ENCODE results near the gene SIL1. TPM values are rescaled to one million over a fixed set of nuclear protein-coding genes. Genes with fewer than 3 reads are reported as not detected.

SIL1 gene
- total and polyA plus RNA-seq, 10 donors = 23.4 to 42.3 (median 32.6) TPM

- Histone ChIP-seq H3K27ac (no peak overlapping the region), H3K9me3 (no peaks in the 10 kb centered on the region), H3K36me3 (no peaks in the 10 kb centered on the region), H3K4me1 (peaks cover 6 to 46% (median 28%) of the 10 kb centered on the region in 6 donors), H3K4me3 (no peak overlapping the region), H3K27me3 (replicated peaks in 1 of 7) (no peaks in the 10 kb centered on the region)
- no peak for DNase-seq
- 81 to 94% (median 86%) methylated on average over 4 of the region's 4 CpGs for WGBS, 5 donors
- no peak for TF ChIP-seq POLR2AphosphoS5 (IDR thresholded peaks at IDR 0.05)
- no peak for TF ChIP-seq POLR2A (IDR thresholded peaks at IDR 0.05)
- TF ChIP-seq CTCF (IDR thresholded peaks at IDR 0.05 in 8 of 11, conservative IDR thresholded peaks at IDR 0.05 in 3 of 11) = no peak
- intact Hi-C loops (cut with DNase I; ENCODE audit: low total_unique reads) = no loop called here
These were observed 63.3 kb downstream of the SIL1 start for GRCh38 chr5:139134906-139135305.

GRCh38 chr5:139133282-139133681, 64.9 kb downstream of the SIL1 start:
- no peaks in the 10 kb centered on the region for H3K9me3 ChIP-seq
- no peaks in the 10 kb centered on the region for H3K27me3 ChIP-seq (replicated peaks in 1 of 7)
- 78 to 91% (median 80%) methylated on average over 2 of the region's 2 CpGs for WGBS, 5 donors
- intact Hi-C loops (cut with DNase I; ENCODE audit: low total_unique reads) = no loop called here
- H3K27ac ChIP-seq = no peak overlapping the region
- H3K4me1 ChIP-seq = peaks cover 6 to 32% (median 17%) of the 10 kb centered on the region in 6 donors
- TF ChIP-seq POLR2A (IDR thresholded peaks at IDR 0.05) (no peak), CTCF (IDR thresholded peaks at IDR 0.05 in 8 of 11, conservative IDR thresholded peaks at IDR 0.05 in 3 of 11) (no peak), POLR2AphosphoS5 (IDR thresholded peaks at IDR 0.05) (no peak)
- no peaks in the 10 kb centered on the region for H3K36me3 ChIP-seq
- H3K4me3 ChIP-seq = no peak overlapping the region
- no peak for DNase-seq

GRCh38 chr5:139132515-139132914, 65.7 kb downstream of the SIL1 start:
- intact Hi-C loops (cut with DNase I; ENCODE audit: low total_unique reads) = no loop called here
- Histone ChIP-seq H3K9me3 (no peaks in the 10 kb centered on the region), H3K27me3 (replicated peaks in 1 of 7) (no peaks in the 10 kb centered on the region), H3K36me3 (peaks cover 0 to 4% (median 0%) of the 10 kb centered on the region in 6 donors), H3K4me3 (no peak overlapping the region), H3K27ac (peak overlapping the region in 7 of 8 donors; percentile 15 to 82 (median 69)), H3K4me1 (peaks cover 6 to 24% (median 16%) of the 10 kb centered on the region in 6 donors)
- WGBS, 5 donors = 74 to 82% (median 77%) methylated on average over 3 of the region's 3 CpGs
- no peak for TF ChIP-seq CTCF (IDR thresholded peaks at IDR 0.05 in 8 of 11, conservative IDR thresholded peaks at IDR 0.05 in 3 of 11)
- no peak for TF ChIP-seq POLR2A (IDR thresholded peaks at IDR 0.05)
- TF ChIP-seq POLR2AphosphoS5 (IDR thresholded peaks at IDR 0.05) = no peak
- DNase-seq = no peak

GRCh38 chr5:139131921-139132432, 66.2 kb downstream of the SIL1 start:
- Histone ChIP-seq H3K36me3 (peaks cover 0 to 9% (median 0%) of the 10 kb centered on the region in 6 donors), H3K27ac (peak overlapping the region in 7 of 8 donors; percentile 15 to 82 (median 69)), H3K4me3 (no peak overlapping the region), H3K27me3 (replicated peaks in 1 of 7) (no peaks in the 10 kb centered on the region), H3K4me1 (peaks cover 6 to 24% (median 16%) of the 10 kb centered on the region in 6 donors), H3K9me3 (no peaks in the 10 kb centered on the region)
- DNase-seq = no peak
- intact Hi-C loops (cut with DNase I; ENCODE audit: low total_unique reads) = no loop called here
- peak in 1 of 3 donors; percentile 29 for TF ChIP-seq POLR2AphosphoS5 (IDR thresholded peaks at IDR 0.05)
- TF ChIP-seq POLR2A (IDR thresholded peaks at IDR 0.05) = no peak
- TF ChIP-seq CTCF (IDR thresholded peaks at IDR 0.05 in 8 of 11, conservative IDR thresholded peaks at IDR 0.05 in 3 of 11) = no peak
- 28 to 44% (median 39%) methylated on average over 2 of the region's 2 CpGs for WGBS, 5 donors

Data from spleen (tissue), 11 donors.